Iris pigment epithelial cell (primary cell): ENCODE data around the gene CASP8AP2.
"Not testable (repeated sequence)": the region's sequence is repeated elsewhere in the genome, so short reads cannot be mapped to it uniquely, and the experiment has no call there.

Source experiments
- DNase-seq: peaks from one replicate; pipeline ENCODE4 v3.0.0-alpha.2; 2011; ENCODE audit warnings: low read depth

CASP8AP2 gene

GRCh38 chr6:89826029-89826528 is 3.6 kb upstream of the CASP8AP2 start:
- DNase-seq: peak; percentile 79

DNA sequence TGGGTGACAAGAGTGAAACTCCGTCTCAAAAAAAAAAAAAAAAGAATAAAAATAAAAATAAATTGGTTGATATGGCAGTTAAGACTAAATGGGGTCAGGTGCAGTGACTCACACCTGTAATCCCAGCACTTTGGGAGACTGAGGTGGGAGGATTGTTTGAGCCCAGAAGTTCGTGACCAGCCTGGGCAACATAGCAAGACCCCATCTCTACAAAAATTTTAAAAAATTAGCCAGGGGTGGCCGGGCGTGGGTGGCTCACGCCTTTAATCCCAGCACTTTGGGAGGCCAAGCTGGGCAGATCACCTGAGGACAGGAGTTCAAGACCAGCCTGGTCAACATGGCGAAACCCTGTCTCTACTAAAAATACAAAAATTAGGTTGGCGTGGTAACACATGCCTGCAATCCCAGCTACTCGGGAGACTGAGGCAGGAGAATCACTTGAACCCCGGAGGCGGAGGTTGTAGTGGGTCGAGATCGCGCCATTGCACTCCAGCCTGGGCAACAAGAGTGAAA is 1.1 kb upstream of the CASP8AP2 start:
- DNase-seq: not testable (repeated sequence)

DNA sequence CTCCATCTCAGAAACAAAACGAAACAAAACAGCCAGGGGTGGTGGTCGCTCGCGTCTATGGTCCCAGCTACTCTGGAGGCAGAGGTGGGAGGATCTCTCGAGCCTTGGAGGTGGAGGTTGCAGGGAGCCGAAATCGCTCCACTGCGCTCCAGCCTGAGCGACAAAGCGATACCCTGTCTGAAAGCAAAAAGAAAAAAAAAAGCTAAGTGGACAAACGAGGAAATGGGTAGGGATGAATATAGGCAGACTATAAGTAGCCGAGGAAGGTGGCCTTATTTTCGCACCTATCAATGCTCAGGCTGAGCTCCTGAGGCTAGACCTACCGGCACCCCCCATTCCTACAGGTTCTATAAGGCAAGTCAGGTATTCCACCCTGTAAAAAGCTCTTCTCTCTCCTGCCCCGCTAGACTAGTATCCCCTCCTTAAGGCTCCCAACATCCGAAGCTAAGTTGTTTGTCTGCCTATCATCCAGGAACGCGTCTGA is 650 bp upstream of the CASP8AP2 start:
- peak; percentile 13 for DNase-seq

DNA sequence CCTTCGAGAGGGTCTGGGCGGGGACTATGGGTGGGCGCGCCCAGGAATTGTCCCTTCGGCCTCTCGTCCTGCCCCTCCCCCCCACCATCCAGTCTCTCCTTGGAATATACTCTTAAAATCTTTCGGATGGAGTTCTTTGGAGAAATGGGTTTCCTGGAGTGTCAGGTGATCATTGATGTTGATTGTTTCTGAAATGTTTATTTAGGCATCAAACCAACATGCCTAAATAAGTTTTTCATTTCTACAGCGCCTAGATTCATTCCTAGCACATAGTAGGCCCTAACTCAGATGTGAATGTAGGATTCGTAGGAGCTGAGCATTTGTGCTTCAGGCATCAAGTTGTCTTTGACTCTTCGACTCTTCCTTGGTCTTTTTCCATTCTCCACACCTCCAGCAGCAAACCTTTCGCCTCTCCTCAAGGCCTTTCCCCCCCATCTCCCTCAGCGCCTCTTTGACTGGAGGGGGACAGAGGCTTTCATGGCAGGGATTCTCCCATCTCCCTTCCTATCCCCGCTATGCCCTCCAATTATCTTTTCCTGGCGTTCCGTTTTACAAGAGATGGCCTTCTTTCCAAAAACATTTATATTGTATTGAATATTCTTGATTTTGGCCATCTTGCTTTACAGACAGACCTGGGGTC is 610 bp downstream of the CASP8AP2 start:
- DNase-seq: no peak

- DNase-seq: peak; percentile 19
These were observed 5.5 kb downstream of the CASP8AP2 start for GRCh38 chr6:89834884-89835792.

GRCh38 chr6:89836639-89837222 is 7.1 kb downstream of the CASP8AP2 start:
- no peak for DNase-seq

GRCh38 chr6:89840538-89840937 is 10.9 kb downstream of the CASP8AP2 start:
- peak; percentile 80 for DNase-seq

DNA sequence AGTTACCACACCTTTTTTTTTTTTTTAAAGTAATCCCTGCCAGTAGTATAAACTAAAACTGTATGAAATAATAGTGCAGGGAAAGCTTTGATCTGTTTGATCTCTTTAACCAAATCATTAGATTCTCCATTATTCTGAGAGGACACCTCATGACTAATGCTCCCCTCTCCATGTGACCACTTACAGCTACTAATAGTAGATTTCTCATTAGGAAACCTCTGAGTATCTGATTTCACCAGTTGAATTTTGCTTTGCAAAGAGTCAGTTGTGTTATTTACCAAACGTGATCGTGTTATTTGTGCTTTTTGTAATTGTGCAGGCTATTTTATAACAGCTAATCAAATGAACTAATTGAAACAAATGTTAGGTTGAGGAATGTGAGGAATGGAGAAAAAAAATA is 12.5 kb downstream of the CASP8AP2 start:
- peak; percentile 43 for DNase-seq

- peak; percentile 64 for DNase-seq
These were observed 13.4 kb downstream of the CASP8AP2 start for GRCh38 chr6:89843070-89843469.

GRCh38 chr6:89847513-89847912 is 17.8 kb downstream of the CASP8AP2 start:
- DNase-seq: not testable (repeated sequence)

GRCh38 chr6:89853068-89853467 is 23.4 kb downstream of the CASP8AP2 start:
- peak; percentile 71 for DNase-seq

DNA sequence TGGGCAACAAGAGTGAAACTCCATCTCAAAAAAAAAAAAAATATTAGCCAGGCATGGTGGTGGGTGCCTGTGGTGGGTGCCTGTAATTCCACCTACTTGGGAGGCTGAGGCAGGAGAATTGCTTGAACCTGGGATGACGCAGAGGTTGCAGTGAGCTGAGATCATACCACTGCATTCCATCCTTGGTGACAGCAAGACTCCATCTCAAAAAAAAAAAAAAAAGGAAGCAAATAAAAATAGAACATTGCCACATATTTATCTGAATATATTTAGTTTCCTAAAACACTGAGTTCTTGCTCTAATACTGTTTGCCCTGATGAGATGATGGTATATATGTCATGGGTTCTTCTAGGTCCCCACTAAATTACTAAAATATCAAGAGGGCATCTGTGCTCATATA is 28.4 kb downstream of the CASP8AP2 start:
- DNase-seq: no peak

GRCh38 chr6:89859744-89860143 is 30.1 kb downstream of the CASP8AP2 start:
- DNase-seq: no peak

GRCh38 chr6:89862273-89862672 is 32.6 kb downstream of the CASP8AP2 start:
- no peak for DNase-seq

DNA sequence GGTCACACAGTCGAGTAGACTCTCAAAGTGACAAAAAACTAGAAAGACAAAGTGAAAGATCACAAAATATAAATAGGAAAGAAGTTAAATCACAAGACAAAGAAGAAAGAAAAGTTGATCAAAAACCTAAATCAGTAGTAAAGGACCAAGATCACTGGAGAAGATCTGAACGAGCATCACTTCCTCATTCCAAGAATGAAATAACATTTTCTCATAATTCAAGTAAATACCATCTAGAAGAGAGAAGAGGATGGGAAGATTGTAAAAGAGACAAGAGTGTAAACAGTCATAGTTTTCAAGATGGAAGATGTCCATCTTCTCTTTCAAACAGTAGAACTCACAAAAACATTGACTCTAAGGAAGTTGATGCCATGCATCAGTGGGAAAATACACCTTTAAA is 33.0 kb downstream of the CASP8AP2 start:
- DNase-seq: no peak

DNA sequence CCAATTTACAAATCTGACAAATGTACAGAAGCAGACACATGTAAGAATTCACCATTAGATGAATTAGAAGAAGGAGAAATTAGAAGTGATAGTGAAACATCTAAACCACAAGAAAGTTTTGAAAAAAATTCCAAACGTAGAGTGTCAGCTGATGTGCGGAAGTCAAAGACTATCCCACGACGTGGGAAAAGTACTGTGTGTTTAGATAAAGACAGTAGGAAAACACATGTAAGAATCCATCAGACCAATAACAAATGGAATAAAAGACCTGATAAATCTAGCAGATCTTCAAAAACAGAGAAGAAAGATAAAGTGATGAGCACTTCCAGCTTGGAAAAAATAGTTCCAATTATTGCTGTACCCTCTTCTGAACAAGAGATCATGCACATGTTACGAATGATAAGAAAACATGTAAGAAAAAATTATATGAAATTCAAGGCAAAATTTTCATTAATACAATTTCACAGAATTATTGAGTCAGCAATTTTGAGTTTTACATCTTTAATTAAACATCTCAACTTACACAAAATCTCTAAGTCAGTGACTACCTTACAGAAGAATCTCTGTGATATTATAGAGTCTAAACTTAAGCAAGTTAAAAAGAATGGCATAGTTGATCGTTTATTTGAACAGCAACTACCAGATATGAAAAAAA is 36.5 kb downstream of the CASP8AP2 start:
- DNase-seq: no peak

DNA sequence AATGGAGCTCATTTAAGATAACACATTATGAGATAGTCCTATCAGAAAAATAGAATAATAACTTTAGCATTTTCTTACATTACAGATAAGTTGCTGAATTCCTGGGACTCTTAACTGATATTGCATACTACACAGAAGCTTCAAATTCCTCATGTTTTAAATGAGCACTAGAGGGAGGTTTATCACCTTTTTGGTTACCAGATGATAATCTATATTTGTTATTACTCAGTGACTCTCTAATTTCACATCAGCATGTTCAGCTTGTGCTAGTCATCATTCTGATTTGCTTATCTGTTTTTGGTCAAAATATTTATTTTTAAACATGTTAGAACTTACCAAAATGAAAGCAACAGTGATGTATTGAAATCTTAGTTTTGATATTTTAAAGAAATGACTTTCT is 44.0 kb downstream of the CASP8AP2 start:
- no peak for DNase-seq

DNA sequence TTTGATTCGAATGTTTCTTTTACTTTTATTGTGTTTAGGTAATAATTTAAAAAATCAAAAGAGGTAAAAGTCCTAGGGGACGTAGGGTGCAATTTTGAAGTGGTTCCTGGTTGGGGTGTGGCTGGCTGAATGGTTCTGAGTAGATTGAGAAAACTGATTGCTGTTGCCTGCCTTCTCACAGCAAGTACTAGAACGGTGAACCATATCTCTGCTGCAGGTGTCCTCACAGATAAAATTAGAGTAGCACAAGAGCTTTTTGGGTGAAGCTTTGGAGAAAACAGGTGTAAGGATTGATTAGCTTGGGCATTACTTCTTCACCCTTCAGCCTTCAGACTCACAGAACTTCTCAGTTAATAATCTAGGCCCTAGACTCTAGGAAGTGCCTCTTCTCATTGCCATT is 44.8 kb downstream of the CASP8AP2 start:
- DNase-seq: no peak

DNA sequence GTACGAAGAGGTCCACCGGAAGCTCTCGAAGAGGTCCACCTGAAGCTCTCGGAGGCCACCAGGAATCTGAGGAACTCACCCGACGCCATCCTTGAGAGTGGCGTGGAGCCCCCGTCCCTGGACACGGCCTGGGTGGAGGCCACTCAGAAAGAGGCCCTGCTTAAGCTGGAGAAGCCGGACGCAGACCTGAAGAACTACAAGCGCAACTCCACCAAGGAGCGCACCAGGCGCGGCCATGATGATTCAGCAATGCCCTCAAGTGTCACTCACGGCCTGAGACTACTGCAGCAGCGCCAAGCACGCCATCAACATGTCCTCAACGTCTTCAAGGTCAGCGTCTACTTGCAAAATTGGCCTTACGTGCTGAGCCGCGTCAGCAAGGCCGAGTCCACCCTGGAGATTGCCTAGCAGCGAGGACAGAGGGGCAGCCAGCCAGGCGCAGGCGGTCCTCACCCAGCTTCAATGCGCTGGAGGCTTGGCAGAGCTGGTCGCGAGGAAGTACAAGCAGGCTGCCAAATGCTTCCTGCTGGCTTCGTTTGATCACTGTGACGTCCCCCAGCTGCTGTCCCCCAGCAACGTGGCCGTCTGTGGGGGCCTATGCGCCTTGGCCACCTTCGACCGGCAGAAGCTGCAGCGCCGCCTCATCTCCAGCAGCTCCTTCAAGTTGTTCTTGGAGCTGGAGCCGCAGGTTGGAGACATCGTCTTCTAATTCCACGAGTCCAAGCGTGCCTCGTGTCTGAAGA is 56.9 kb downstream of the CASP8AP2 start:
- DNase-seq: no peak

- peak; percentile 10 for DNase-seq
These were observed 57.9 kb downstream of the CASP8AP2 start for GRCh38 chr6:89887452-89888137.

GRCh38 chr6:89888138-89888514 is 58.4 kb downstream of the CASP8AP2 start:
- no peak for DNase-seq
